DMS 273 treated with DMSO at 0.1 percent for 48 hours (cell line): ENCODE results near the gene STKLD1.

Experiments
- DNase-seq: peaks from one replicate; lab custom pipeline; 2025; lab: John Stamatoyannopoulos, UW

STKLD1 gene

GRCh38 chr9:133417541-133418461 is 41.6 kb downstream of the STKLD1 start, which contains the start of gene REXO4:
REXO4 (minus strand) TSS chr9:133418010; CDS start chr9:133417844, 166 bp downstream.
- DNase-seq: peak; percentile 53

- no peak for DNase-seq
Measured at GRCh38 chr9:133419005-133419404, 42.8 kb downstream of the STKLD1 start.

GRCh38 chr9:133420392-133420827 is 44.2 kb downstream of the STKLD1 start:
- DNase-seq: no peak

- no peak for DNase-seq
Measured at GRCh38 chr9:133421615-133422542, 45.7 kb downstream of the STKLD1 start, which contains the start of gene ADAMTS13. ADAMTS13 (plus strand) TSS chr9:133422367; CDS start chr9:133422444, 77 bp downstream.

GRCh38 chr9:133423216-133423615 is 47.0 kb downstream of the STKLD1 start:
- no peak for DNase-seq

GRCh38 chr9:133424187-133424586 is 48.0 kb downstream of the STKLD1 start:
- no peak for DNase-seq

GRCh38 chr9:133425049-133425632 is 49.0 kb downstream of the STKLD1 start:
- DNase-seq: no peak

GRCh38 chr9:133426011-133426410 is 49.8 kb downstream of the STKLD1 start:
- no peak for DNase-seq

GRCh38 chr9:133427658-133428348 is 51.6 kb downstream of the STKLD1 start:
- DNase-seq: no peak

- DNase-seq: no peak
Measured at GRCh38 chr9:133428617-133429101, 52.5 kb downstream of the STKLD1 start.

GRCh38 chr9:133429214-133429613 is 53.0 kb downstream of the STKLD1 start:
- DNase-seq: no peak

GRCh38 chr9:133429641-133430161 is 53.5 kb downstream of the STKLD1 start:
- no peak for DNase-seq

- no peak for DNase-seq
Measured at GRCh38 chr9:133430244-133430643, 54.1 kb downstream of the STKLD1 start.

GRCh38 chr9:133433351-133433843 is 57.2 kb downstream of the STKLD1 start:
- no peak for DNase-seq

- DNase-seq: no peak
Measured at GRCh38 chr9:133436681-133437080, 60.5 kb downstream of the STKLD1 start.

GRCh38 chr9:133437753-133438531 is 61.8 kb downstream of the STKLD1 start:
- DNase-seq: no peak

GRCh38 chr9:133439337-133439736 is 63.2 kb downstream of the STKLD1 start:
- no peak for DNase-seq

GRCh38 chr9:133440874-133441273 is 64.7 kb downstream of the STKLD1 start:
- DNase-seq: no peak

GRCh38 chr9:133441571-133441970 is 65.4 kb downstream of the STKLD1 start:
- no peak for DNase-seq

- no peak for DNase-seq
Measured at GRCh38 chr9:133443248-133443647, 67.1 kb downstream of the STKLD1 start.
